Lower lobe of right lung (tissue), 2 donors: Measurements from ENCODE around the gene NAV2. TPM values are rescaled to one million over a fixed set of nuclear protein-coding genes. Genes with fewer than 3 reads are reported as not detected.

Experiments used
- ATAC-seq, 2 donors: fragments of 200-7000 bp; cut with Tn5 transposase; one replicate each; pipeline ENCODE4 v1.9.1; 2020 to 2022; ENCODE audit warnings: mild to moderate bottlenecking in 2 of 2, moderate library complexity in 2 of 2
- DNase-seq: peaks from one replicate; pipeline ENCODE4 v3.0.0-alpha.2; 2020
- H3K27ac ChIP-seq: fragments of 200-600 bp; one replicate; pipeline ENCODE4 v1.8.0; 2022
- H3K27me3 ChIP-seq: fragments of 200-600 bp; one replicate; pipeline ENCODE4 v1.8.0; 2022; ENCODE audit warnings: low read depth
- H3K36me3 ChIP-seq: fragments of 200-600 bp; one replicate; pipeline ENCODE4 v1.8.0; 2022; ENCODE audit warnings: mild to moderate bottlenecking
- H3K4me1 ChIP-seq: fragments of 200-600 bp; one replicate; pipeline ENCODE4 v1.8.0; 2022
- H3K4me3 ChIP-seq: fragments of 200-600 bp; one replicate; pipeline ENCODE4 v1.8.0; 2022; ENCODE audit warnings: mild to moderate bottlenecking
- H3K9me3 ChIP-seq: fragments of 200-600 bp; one replicate; pipeline ENCODE4 v1.8.0; 2022
- CTCF ChIP-seq: fragments of 200-600 bp; IDR thresholded peaks from one replicate; pipeline ENCODE4 v1.8.0; 2022; ENCODE audit warnings: antibody characterized with exemption, mild to moderate bottlenecking
- intact Hi-C: fragments of 100-400 bp; cut with DNase I; formaldehyde crosslinking; loops from one replicate; pipeline ENCODE4 v1.11.0; 2022
- total RNA-seq: library from RNA; stranded (reverse); fragmentation: NEBNext Ultra II Directional; extraction: Animal tissue kit (Norgen Biotek cat#: 25700); gene quantifications from one replicate; pipeline ENCODE4 v1.2.1, GENCODE V29; 2021
- donor health status: DM: no; HTN: yes; CAD: no; lungs with severe emphysema.

NAV2 gene
- total RNA-seq, 1 donor from 2014 or later = 36.9 TPM

- Histone ChIP-seq H3K4me3 (no peak overlapping the region), H3K36me3 (no peaks in the 10 kb centered on the region), H3K27me3 (no peaks in the 10 kb centered on the region), H3K9me3 (no peaks in the 10 kb centered on the region), H3K27ac (no peak overlapping the region), H3K4me1 (peaks cover 23% of the 10 kb centered on the region)
- no peak for TF ChIP-seq CTCF
- ATAC-seq (no peak), DNase-seq (no peak)
- intact Hi-C loops = no loop called here
Measured at GRCh38 chr11:19985111-19985510, 272.5 kb downstream of the NAV2 start.

GRCh38 chr11:19987331-19987801 is 274.7 kb downstream of the NAV2 start:
- Histone ChIP-seq H3K27ac (peak overlapping the region; percentile 38), H3K36me3 (no peaks in the 10 kb centered on the region), H3K4me3 (no peak overlapping the region), H3K9me3 (no peaks in the 10 kb centered on the region), H3K4me1 (peaks cover 5% of the 10 kb centered on the region), H3K27me3 (no peaks in the 10 kb centered on the region)
- no peak for DNase-seq
- ATAC-seq = no peak
- intact Hi-C loops = no loop called here
- no peak for TF ChIP-seq CTCF

- DNase-seq (peak; percentile 55), ATAC-seq (peak; percentile 87 to 90)
- Histone ChIP-seq H3K27me3 (no peaks in the 10 kb centered on the region), H3K9me3 (no peaks in the 10 kb centered on the region), H3K36me3 (no peaks in the 10 kb centered on the region), H3K27ac (no peak overlapping the region), H3K4me1 (no peaks in the 10 kb centered on the region), H3K4me3 (no peak overlapping the region)
- intact Hi-C loops = no loop called here
- no peak for TF ChIP-seq CTCF
Measured at GRCh38 chr11:19988598-19988997, 276.0 kb downstream of the NAV2 start.

- Histone ChIP-seq H3K4me3 (no peak overlapping the region), H3K4me1 (no peaks in the 10 kb centered on the region), H3K27me3 (no peaks in the 10 kb centered on the region), H3K36me3 (no peaks in the 10 kb centered on the region), H3K27ac (no peak overlapping the region), H3K9me3 (no peaks in the 10 kb centered on the region)
- DNase-seq (no peak), ATAC-seq (no peak)
- intact Hi-C loops = no loop called here
- TF ChIP-seq CTCF = no peak
Measured at GRCh38 chr11:19989191-19989590, 276.6 kb downstream of the NAV2 start.

GRCh38 chr11:19992162-19992561 is 279.5 kb downstream of the NAV2 start:
- intact Hi-C loops = no loop called here
- no peak overlapping the region for H3K4me3 ChIP-seq
- ATAC-seq = no peak
- H3K4me1 ChIP-seq = no peaks in the 10 kb centered on the region
- no peak overlapping the region for H3K27ac ChIP-seq
- TF ChIP-seq CTCF = no peak
- H3K27me3 ChIP-seq = no peaks in the 10 kb centered on the region
- DNase-seq = no peak
- no peaks in the 10 kb centered on the region for H3K9me3 ChIP-seq
- H3K36me3 ChIP-seq = no peaks in the 10 kb centered on the region

GRCh38 chr11:19992998-19993397 is 280.4 kb downstream of the NAV2 start:
- no peak for ATAC-seq
- DNase-seq = no peak
- H3K27me3 ChIP-seq = no peaks in the 10 kb centered on the region
- no peak overlapping the region for H3K27ac ChIP-seq
- TF ChIP-seq CTCF = no peak
- no peaks in the 10 kb centered on the region for H3K9me3 ChIP-seq
- no peak overlapping the region for H3K4me3 ChIP-seq
- H3K36me3 ChIP-seq = no peaks in the 10 kb centered on the region
- H3K4me1 ChIP-seq = no peaks in the 10 kb centered on the region
- intact Hi-C loops = no loop called here
